Neutrophil (primary cell): ENCODE measurements around the gene ITIH3.

ENCODE experiments used
- H3K27ac ChIP-seq: fragments of 200-600 bp; sonication (generic); 2 replicates; pipeline ENCODE4 v1.5.1; 2016; ENCODE audit warnings: mild to moderate bottlenecking, moderate library complexity
- H3K27me3 ChIP-seq: fragments of 200-600 bp; sonication (generic); 2 replicates; pipeline ENCODE4 v1.6.0; 2016; ENCODE audit warnings: mild to moderate bottlenecking
- H3K36me3 ChIP-seq: fragments of 200-600 bp; sonication (generic); 2 replicates; pipeline ENCODE4 v1.5.1; 2017
- H3K4me1 ChIP-seq, 2 experiments: fragments of 200-600 bp in 1 of 2; sonication (generic) in 1 of 2; 1 replicate in 1 of 2; 2 replicates in 1 of 2; pipeline versions ENCODE4 v1.5.1 to v1.6.1; 2013 to 2016; ENCODE audit warnings: low read depth in 1 of 2, low read length in 1 of 2, mild to moderate bottlenecking in 1 of 2, moderate library complexity in 1 of 2; ENCODE audit not compliant: control insufficient read depth in 1 of 2, insufficient read depth in 1 of 2
- H3K4me3 ChIP-seq, 2 experiments: fragments of 200-600 bp in 1 of 2; sonication (generic) in 1 of 2; 1 replicate in 1 of 2; 2 replicates in 1 of 2; pipeline ENCODE4 v1.5.1; 2013 to 2016; ENCODE audit warnings: low read depth in 1 of 2, low read length in 1 of 2, mild to moderate bottlenecking in 1 of 2, moderate library complexity in 1 of 2
- H3K9me3 ChIP-seq: fragments of 200-600 bp; sonication (generic); 2 replicates; pipeline ENCODE4 v1.5.1; 2016
- TF ChIP-seq, protein P1 (sequence below): fragments of 200-600 bp; sonication (generic); IDR thresholded peaks from 2 replicates; pipeline ENCODE4 v1.5.1; 2016; ENCODE audit warnings: antibody characterized with exemption

Gene ITIH3

DNA sequence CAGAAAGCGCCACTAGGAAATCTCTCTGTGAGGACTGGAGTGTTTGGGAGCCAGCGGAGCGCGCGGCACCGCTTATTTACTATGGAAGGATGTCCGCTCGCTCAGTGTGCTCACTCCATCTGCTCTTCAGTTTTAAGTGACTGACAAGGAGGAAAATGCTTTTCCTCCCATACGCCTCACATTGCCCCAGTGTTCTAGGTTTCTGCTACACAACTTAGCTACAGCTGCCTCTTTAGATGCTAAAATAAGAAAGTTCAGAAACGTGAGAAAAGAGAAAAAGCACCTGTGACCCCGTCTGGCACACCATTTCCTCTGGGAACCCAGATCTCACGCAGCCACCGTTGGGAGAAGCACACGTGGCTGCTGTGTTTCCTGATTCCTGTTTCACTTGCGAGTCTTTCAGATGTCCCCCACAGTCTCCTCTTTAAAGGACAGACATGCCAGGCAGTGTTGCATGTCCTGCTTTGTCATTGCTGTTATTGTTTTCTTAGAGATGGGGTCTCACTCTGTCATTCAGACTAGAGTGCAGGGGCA lies 51.9 kb downstream of the ITIH3 start:
- H3K4me3 ChIP-seq, result no peak overlapping the region
- TF ChIP-seq, protein P1, sequence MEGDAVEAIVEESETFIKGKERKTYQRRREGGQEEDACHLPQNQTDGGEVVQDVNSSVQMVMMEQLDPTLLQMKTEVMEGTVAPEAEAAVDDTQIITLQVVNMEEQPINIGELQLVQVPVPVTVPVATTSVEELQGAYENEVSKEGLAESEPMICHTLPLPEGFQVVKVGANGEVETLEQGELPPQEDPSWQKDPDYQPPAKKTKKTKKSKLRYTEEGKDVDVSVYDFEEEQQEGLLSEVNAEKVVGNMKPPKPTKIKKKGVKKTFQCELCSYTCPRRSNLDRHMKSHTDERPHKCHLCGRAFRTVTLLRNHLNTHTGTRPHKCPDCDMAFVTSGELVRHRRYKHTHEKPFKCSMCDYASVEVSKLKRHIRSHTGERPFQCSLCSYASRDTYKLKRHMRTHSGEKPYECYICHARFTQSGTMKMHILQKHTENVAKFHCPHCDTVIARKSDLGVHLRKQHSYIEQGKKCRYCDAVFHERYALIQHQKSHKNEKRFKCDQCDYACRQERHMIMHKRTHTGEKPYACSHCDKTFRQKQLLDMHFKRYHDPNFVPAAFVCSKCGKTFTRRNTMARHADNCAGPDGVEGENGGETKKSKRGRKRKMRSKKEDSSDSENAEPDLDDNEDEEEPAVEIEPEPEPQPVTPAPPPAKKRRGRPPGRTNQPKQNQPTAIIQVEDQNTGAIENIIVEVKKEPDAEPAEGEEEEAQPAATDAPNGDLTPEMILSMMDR, result no peak
- peak overlapping the region; percentile 85 for H3K27ac ChIP-seq
- no peaks in the 10 kb centered on the region for H3K9me3 ChIP-seq
- H3K36me3 ChIP-seq, result peaks cover 43% of the 10 kb centered on the region
- no peaks in the 10 kb centered on the region for H3K27me3 ChIP-seq
- peaks cover 55 to 56% of the 10 kb centered on the region in 2 experiments for H3K4me1 ChIP-seq

DNA sequence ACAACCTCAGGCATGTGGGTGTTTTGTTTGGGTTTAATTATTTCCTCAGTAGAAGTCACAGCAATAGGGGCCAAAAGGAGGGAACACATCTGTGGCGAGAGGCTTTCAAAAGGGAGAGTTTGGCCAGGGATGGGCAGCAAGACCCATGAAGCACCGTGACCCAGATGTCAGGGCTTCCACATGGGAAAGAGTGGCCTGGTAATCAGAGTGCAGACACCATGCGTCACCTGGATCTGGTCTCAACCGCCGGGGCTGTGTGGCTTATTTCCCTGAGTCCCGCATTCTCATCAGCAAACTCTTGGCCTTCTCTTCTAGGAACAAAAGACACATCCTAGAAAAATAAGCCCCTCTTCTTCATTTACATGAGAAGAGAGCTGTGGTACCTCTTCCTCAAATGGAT lies 52.6 kb downstream of the ITIH3 start:
- Histone ChIP-seq H3K27me3 (no peaks in the 10 kb centered on the region), H3K9me3 (no peaks in the 10 kb centered on the region), H3K4me1 (peaks cover 48% of the 10 kb centered on the region in 2 experiments), H3K27ac (no peak overlapping the region), H3K36me3 (peaks cover 46% of the 10 kb centered on the region), H3K4me3 (no peak overlapping the region)
- TF ChIP-seq, protein P1, result no peak

DNA sequence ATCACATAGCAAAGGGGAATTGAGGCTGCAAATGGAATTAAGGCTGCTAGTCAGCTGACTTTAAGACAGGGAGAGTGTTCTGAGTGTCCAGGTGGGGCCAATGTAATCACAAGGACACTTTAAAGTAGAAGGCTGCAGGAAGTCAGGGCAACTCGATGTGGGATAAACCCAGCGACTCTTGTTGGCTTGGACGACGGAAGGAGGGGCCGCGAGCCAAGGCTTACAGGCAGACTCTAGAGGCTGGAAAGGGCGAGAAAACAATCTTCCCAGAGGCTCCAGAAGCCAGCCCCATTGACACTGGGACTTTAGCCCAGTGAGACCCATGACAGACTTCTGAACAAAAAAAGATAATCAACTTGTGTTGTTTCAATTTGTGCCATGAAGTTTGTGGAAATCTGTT lies 53.1 kb downstream of the ITIH3 start:
- no peak overlapping the region for H3K4me3 ChIP-seq
- no peaks in the 10 kb centered on the region for H3K9me3 ChIP-seq
- peaks cover 51% of the 10 kb centered on the region for H3K36me3 ChIP-seq
- TF ChIP-seq, protein P1, result no peak
- no peak overlapping the region for H3K27ac ChIP-seq
- H3K4me1 ChIP-seq, result peaks cover 43% of the 10 kb centered on the region in 2 experiments
- no peaks in the 10 kb centered on the region for H3K27me3 ChIP-seq

DNA sequence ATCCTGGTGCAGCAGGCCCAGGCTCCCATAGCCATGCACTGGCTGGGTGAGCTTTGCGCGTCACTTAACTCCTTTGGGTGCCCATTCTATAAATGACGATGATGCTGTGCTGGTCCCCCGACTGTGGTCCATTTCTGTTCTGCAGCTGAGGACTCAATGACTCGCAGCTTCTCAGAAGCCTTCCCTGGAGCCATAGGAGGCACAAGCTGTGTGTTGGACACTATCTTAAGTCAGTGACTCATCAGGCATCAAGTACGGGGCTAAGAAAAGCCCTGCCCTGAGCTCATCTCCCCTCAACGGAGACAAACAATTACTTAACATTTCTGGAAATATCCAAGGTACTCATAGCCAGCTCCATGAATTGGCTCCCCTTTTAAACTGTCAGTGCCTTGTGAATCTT lies 54.0 kb downstream of the ITIH3 start:
- H3K4me3 ChIP-seq, result no peak overlapping the region
- TF ChIP-seq, protein P1, result no peak
- peaks cover 60% of the 10 kb centered on the region for H3K36me3 ChIP-seq
- H3K4me1 ChIP-seq, result peaks cover 34% of the 10 kb centered on the region in 2 experiments
- no peak overlapping the region for H3K27ac ChIP-seq
- H3K27me3 ChIP-seq, result no peaks in the 10 kb centered on the region
- H3K9me3 ChIP-seq, result no peaks in the 10 kb centered on the region

DNA sequence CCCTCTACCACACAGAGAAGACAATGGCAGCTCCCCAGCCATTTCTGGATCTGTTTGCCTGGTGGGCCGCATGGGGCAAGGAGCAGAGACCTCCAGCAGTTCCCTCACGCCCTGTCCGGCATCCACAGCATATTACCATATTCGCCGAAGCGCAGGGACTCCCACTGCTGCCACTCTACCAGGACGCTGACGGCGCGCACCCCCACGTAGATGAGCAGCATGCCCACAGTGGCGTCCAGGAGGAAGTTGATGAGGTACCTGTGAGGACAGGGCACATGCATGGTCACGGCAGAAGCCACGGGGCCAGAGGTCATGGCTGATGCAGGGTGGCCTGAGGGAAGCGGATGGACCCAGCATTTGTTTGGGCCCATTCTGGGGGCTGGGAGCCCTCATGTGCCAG lies 55.1 kb downstream of the ITIH3 start:
- Histone ChIP-seq H3K27ac (no peak overlapping the region), H3K9me3 (no peaks in the 10 kb centered on the region), H3K27me3 (no peaks in the 10 kb centered on the region), H3K4me1 (peaks cover 24% of the 10 kb centered on the region in 2 experiments), H3K36me3 (peaks cover 70% of the 10 kb centered on the region), H3K4me3 (no peak overlapping the region)
- TF ChIP-seq, protein P1, result no peak
